ENCODE measurements around the gene SGCB.

The SGCB gene

GRCh38 chr4:52019936-52020657, 18.0 kb downstream of the SGCB start, which contains the start of gene LRRC66:
Gene LRRC66, minus strand, starts transcription at chr4:52020363. Its CDS starts 2,750 bp downstream, at chr4:52017613.
- DNase-seq: no peak

GRCh38 chr4:52017814-52018213, 20.3 kb downstream of the SGCB start:
- DNase-seq: no peak

More at GRCh38 chr4:52019936-52020657, 18.0 kb downstream of the SGCB start, which contains the start of gene LRRC66:
- ATAC-seq: no peak

GRCh38 chr4:52016981-52017380, 21.1 kb downstream of the SGCB start:
- ATAC-seq (no peak), DNase-seq (no peak)

More at GRCh38 chr4:52017814-52018213, 20.3 kb downstream of the SGCB start:
- ATAC-seq: no peak

GRCh38 chr4:52015366-52015765, 22.7 kb downstream of the SGCB start:
- ATAC-seq (no peak), DNase-seq (no peak)

GRCh38 chr4:52014903-52015302, 23.2 kb downstream of the SGCB start:
- DNase-seq: no peak
- ATAC-seq: no peak

GRCh38 chr4:52012651-52013050, 25.4 kb downstream of the SGCB start:
- DNase-seq: no peak
- ATAC-seq: no peak

GRCh38 chr4:52010986-52011385, 27.1 kb downstream of the SGCB start:
- DNase-seq (no peak), ATAC-seq (no peak)

GRCh38 chr4:52006887-52007286, 31.2 kb downstream of the SGCB start:
- ATAC-seq (no peak), DNase-seq (no peak)

GRCh38 chr4:52005604-52006273, 32.4 kb downstream of the SGCB start:
- no peak for DNase-seq
- ATAC-seq: no peak

GRCh38 chr4:52004414-52004813, 33.7 kb downstream of the SGCB start:
- DNase-seq: no peak
- ATAC-seq: no peak

GRCh38 chr4:52001616-52002015, 36.5 kb downstream of the SGCB start:
- no peak for DNase-seq
- ATAC-seq: no peak

- ATAC-seq (no peak), DNase-seq (no peak)
Measured at GRCh38 chr4:51999250-51999649, 38.8 kb downstream of the SGCB start.

- ATAC-seq: no peak
Measured at GRCh38 chr4:51998837-51999236, 39.3 kb downstream of the SGCB start.

GRCh38 chr4:51997647-51998046, 40.5 kb downstream of the SGCB start:
- no peak for DNase-seq
- no peak for ATAC-seq

More at GRCh38 chr4:51998837-51999236, 39.3 kb downstream of the SGCB start:
- no peak for DNase-seq

GRCh38 chr4:51995647-51996220, 42.4 kb downstream of the SGCB start:
- DNase-seq (no peak), ATAC-seq (no peak)
